Osteoblast (primary cell): Measurements from ENCODE around the gene PGGHG. TPM values are rescaled to one million over a fixed set of nuclear protein-coding genes. Genes with fewer than 3 reads are reported as not detected.
A peak's percentile ranks its signal among the peaks of the same experiment; 100 is the strongest.
"Not testable (repeated sequence)": the region's sequence is repeated elsewhere in the genome, so short reads cannot be mapped to it uniquely, and the experiment has no call there.

Experiments
- DNase-seq: peaks from one replicate; pipeline ENCODE4 v3.0.0; 2011; ENCODE audit warnings: low spot score, mixed read lengths; ENCODE audit not compliant: insufficient read length; ENCODE audit errors: missing footprints
- H2AFZ ChIP-seq: 2 replicates; pipeline ENCODE4 v1.6.0; 2011; ENCODE audit warnings: mild to moderate bottlenecking, low read length
- H3K27ac ChIP-seq: 2 replicates; pipeline ENCODE4 v1.5.1; 2011; ENCODE audit warnings: mild to moderate bottlenecking, low read depth, low read length, moderate library complexity
- H3K27me3 ChIP-seq: 2 replicates; pipeline ENCODE4 v1.6.0; 2012; ENCODE audit warnings: mild to moderate bottlenecking, control low read depth, inconsistent platforms, low read length, moderate library complexity; ENCODE audit not compliant: insufficient read depth
- H3K36me3 ChIP-seq: 2 replicates; pipeline ENCODE4 v1.5.1; 2011; ENCODE audit warnings: mild to moderate bottlenecking, low read length, control low read depth, moderate library complexity; ENCODE audit not compliant: insufficient read depth
- H3K4me1 ChIP-seq: 2 replicates; pipeline ENCODE4 v1.5.1; 2011; ENCODE audit warnings: mild to moderate bottlenecking, low read length, control low read depth, moderate library complexity; ENCODE audit not compliant: insufficient read depth
- H3K4me2 ChIP-seq: 2 replicates; pipeline ENCODE4 v1.6.0; 2011; ENCODE audit warnings: mild to moderate bottlenecking, low read length; ENCODE audit not compliant: insufficient read depth
- H3K4me3 ChIP-seq: fragments of 200-600 bp; sonication (generic); 3 replicates; pipeline ENCODE4 v1.5.1; 2012; ENCODE audit warnings: mild to moderate bottlenecking, low read length, inconsistent platforms; ENCODE audit not compliant: insufficient read depth
- H3K79me2 ChIP-seq: 2 replicates; pipeline ENCODE4 v1.6.0; 2012; ENCODE audit warnings: mild to moderate bottlenecking, low read length, control low read depth, inconsistent platforms; ENCODE audit not compliant: insufficient read depth
- H3K9me3 ChIP-seq: 2 replicates; pipeline ENCODE4 v1.5.1; 2011; ENCODE audit warnings: low read depth, low read length, control low read depth
- H4K20me1 ChIP-seq: 2 replicates; pipeline ENCODE4 v1.6.0; 2012; ENCODE audit warnings: mild to moderate bottlenecking, low read length, control low read depth; ENCODE audit not compliant: insufficient read depth
- CTCF ChIP-seq: IDR thresholded peaks from 2 replicates; pipeline ENCODE4 v1.5.1; 2011; ENCODE audit warnings: mild to moderate bottlenecking, low read depth, low read length, moderate library complexity; ENCODE audit errors: extremely low read depth
- total RNA-seq: library from RNA; depleted of rRNA; stranded (reverse); fragments of >200 nt; gene quantifications from 2 replicates; pipeline ENCODE4 v1.2.3, GENCODE V29; 2012

PGGHG gene
- total RNA-seq, 1 donor: 8.7 TPM

- no peak for DNase-seq
- H3K79me2 ChIP-seq: peaks cover 19% of the 10 kb centered on the region
- TF ChIP-seq CTCF: no peak
Observed at GRCh38 chr11:305844-306211, 16.9 kb downstream of the PGGHG start.

GRCh38 chr11:306645-307371 lies 17.9 kb downstream of the PGGHG start:
- Histone ChIP-seq H4K20me1 (no peaks in the 10 kb centered on the region), H3K27me3 (no peaks in the 10 kb centered on the region), H3K27ac (peak overlapping the region; percentile 86), H3K9me3 (no peaks in the 10 kb centered on the region), H3K4me2 (no peak overlapping the region), H2AFZ (no peak overlapping the region), H3K79me2 (peaks cover 19% of the 10 kb centered on the region), H3K4me1 (peaks cover 18% of the 10 kb centered on the region), H3K36me3 (no peaks in the 10 kb centered on the region), H3K4me3 (no peak overlapping the region)
- TF ChIP-seq CTCF: no peak
- peak; percentile 72 for DNase-seq

More at GRCh38 chr11:305844-306211, 16.9 kb downstream of the PGGHG start:
- Histone ChIP-seq H3K27me3 (no peaks in the 10 kb centered on the region), H3K4me2 (no peak overlapping the region), H4K20me1 (no peaks in the 10 kb centered on the region), H3K4me3 (no peak overlapping the region), H3K36me3 (no peaks in the 10 kb centered on the region), H2AFZ (peak overlapping the region; percentile 54), H3K9me3 (no peaks in the 10 kb centered on the region), H3K4me1 (peaks cover 16% of the 10 kb centered on the region), H3K27ac (no peak overlapping the region)

GRCh38 chr11:307766-308708 lies 19.1 kb downstream of the PGGHG start, which contains the start of gene IFITM2:
Gene IFITM2 (plus strand): TSS chr11:307816. CDS start chr11:308193, 377 bp downstream.
- peak within 1 kb of the TSS; percentile 91 for H2AFZ ChIP-seq
- H4K20me1 ChIP-seq, H3K9me3 ChIP-seq, H3K27me3 ChIP-seq, H3K36me3 ChIP-seq: not testable (repeated sequence)
- H3K4me1 ChIP-seq: peaks cover 21% of the 10 kb centered on the region
- H3K4me2 ChIP-seq: peak within 1 kb of the TSS; percentile 94
- peak; percentile 9 for TF ChIP-seq CTCF
- peaks cover 19% of the 10 kb centered on the region for H3K79me2 ChIP-seq
- peak within 1 kb of the TSS; percentile 86 for H3K27ac ChIP-seq
- peak; percentile 97 for DNase-seq
- H3K4me3 ChIP-seq: peak within 1 kb of the TSS; percentile 83

- not testable (repeated sequence) for H4K20me1 ChIP-seq, H3K9me3 ChIP-seq, H2AFZ ChIP-seq, H3K36me3 ChIP-seq, H3K27me3 ChIP-seq
- H3K4me3 ChIP-seq: peak overlapping the region; percentile 83
- H3K79me2 ChIP-seq: peaks cover 19% of the 10 kb centered on the region
- peak; percentile 71 for DNase-seq
- peak overlapping the region; percentile 94 for H3K4me2 ChIP-seq
- peaks cover 30% of the 10 kb centered on the region for H3K4me1 ChIP-seq
- H3K27ac ChIP-seq: peak overlapping the region; percentile 48
Observed at GRCh38 chr11:308740-309665, 20.1 kb downstream of the PGGHG start.

DNA sequence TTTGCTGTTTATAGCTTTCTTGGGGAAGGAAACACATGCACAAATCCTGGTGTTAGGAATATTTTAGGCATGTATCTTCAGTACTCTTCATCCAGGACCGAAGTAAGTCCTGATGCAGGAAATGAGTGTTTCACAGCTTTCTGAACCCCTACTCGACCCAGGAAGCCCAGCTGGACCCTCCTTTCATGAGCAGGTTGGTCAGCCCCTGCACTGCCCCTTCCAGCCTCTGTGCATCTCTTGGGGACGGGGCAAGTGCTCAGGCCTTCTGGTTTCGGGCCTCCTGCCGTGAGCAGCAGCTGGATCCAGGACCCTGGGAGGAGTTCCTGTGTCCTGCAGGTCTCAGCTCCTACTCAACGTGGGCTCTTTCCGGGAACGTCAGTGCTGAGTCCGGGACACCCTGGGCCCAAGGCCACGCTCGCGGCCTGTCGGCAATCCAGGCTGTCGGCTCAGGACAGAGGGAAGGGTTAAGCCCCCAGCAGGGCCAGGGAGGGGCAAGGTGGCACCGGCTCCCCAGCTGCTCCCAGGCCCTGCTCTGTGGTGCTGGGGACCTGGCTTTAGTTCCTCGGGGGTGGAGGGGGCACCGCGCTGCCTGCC lies 21.1 kb downstream of the PGGHG start:
- peak overlapping the region; percentile 28 for H3K27ac ChIP-seq

More for the DNA sequence above, 21.1 kb downstream of the PGGHG start:
- H3K4me2 ChIP-seq: peak overlapping the region; percentile 94
- not testable (repeated sequence) for H3K9me3 ChIP-seq, H2AFZ ChIP-seq, H3K27me3 ChIP-seq, H4K20me1 ChIP-seq, H3K36me3 ChIP-seq
- H3K79me2 ChIP-seq: peaks cover 19% of the 10 kb centered on the region
- DNase-seq: peak; percentile 70
- H3K4me1 ChIP-seq: peaks cover 31% of the 10 kb centered on the region
- peak overlapping the region; percentile 83 for H3K4me3 ChIP-seq
